ENCODE measurements around the gene DCTPP1. TPM values are rescaled to one million over a fixed set of nuclear protein-coding genes. Genes with fewer than 3 reads are reported as not detected.

Gene DCTPP1
- total RNA-seq, 1 donor = 4.1 TPM

Other genes with a start within 250 kb of the DCTPP1 start
- gene CORO1A, start 246.4 kb downstream of the DCTPP1 start, total RNA-seq = 361 TPM
- gene BOLA2B, start 236.4 kb downstream of the DCTPP1 start, total RNA-seq = 35.4 TPM
- 22.5 TPM for gene SLX1A, start 236.2 kb downstream of the DCTPP1 start, total RNA-seq
- 3.8 TPM for gene SULT1A3, start 230.8 kb downstream of the DCTPP1 start, total RNA-seq
- gene NPIPB13, start 181.6 kb downstream of the DCTPP1 start, total RNA-seq = 12.1 TPM
- 21.5 TPM for gene CD2BP2, start 74.7 kb downstream of the DCTPP1 start, total RNA-seq
- 12.0 TPM for gene TBC1D10B, start 59.5 kb downstream of the DCTPP1 start, total RNA-seq
- 2.1 TPM for gene MYL11, start 55.2 kb downstream of the DCTPP1 start, total RNA-seq
- gene SEPTIN1, start 47.5 kb downstream of the DCTPP1 start, total RNA-seq = 38.7 TPM
- 3.8 TPM for gene ZNF48, start 34.6 kb downstream of the DCTPP1 start, total RNA-seq
- gene ZNF771, start 22.4 kb downstream of the DCTPP1 start, total RNA-seq = 1.0 TPM
- gene SEPHS2, start 15.8 kb upstream of the DCTPP1 start, total RNA-seq = 11.4 TPM
- 150 TPM for gene ITGAL, start 42.7 kb upstream of the DCTPP1 start, total RNA-seq
- gene ZNF768, start 96.5 kb upstream of the DCTPP1 start, total RNA-seq = 5.7 TPM
- gene ZNF747, start 104.8 kb upstream of the DCTPP1 start, total RNA-seq = 6.0 TPM
- gene ZNF764, start 128.3 kb upstream of the DCTPP1 start, total RNA-seq = 10.5 TPM
- 9.4 TPM for gene ZNF688, start 141.7 kb upstream of the DCTPP1 start, total RNA-seq
- gene ZNF785, start 155.7 kb upstream of the DCTPP1 start, total RNA-seq = 2.6 TPM
- gene ZNF689, start 180.4 kb upstream of the DCTPP1 start, total RNA-seq = 14.9 TPM
- gene PRR14, start 220.9 kb upstream of the DCTPP1 start, total RNA-seq = 20.8 TPM
- 100 TPM for gene FBRS, start 228.4 kb upstream of the DCTPP1 start, total RNA-seq

All from mononuclear cell (primary cell).